Large intestine (tissue), 3 donors: ENCODE measurements around the gene PLA2G2D. TPM values are rescaled to one million over a fixed set of nuclear protein-coding genes. Genes with fewer than 3 reads are reported as not detected.

Experiments
- DNase-seq, 2 donors: peaks; one replicate each; pipeline versions ENCODE4 v3.0.0 to v3.0.0-alpha.2; 2013
- H3K27ac ChIP-seq: one replicate; pipeline ENCODE4 v1.5.1; 2013; ENCODE audit warnings: low read length
- H3K27me3 ChIP-seq: 2 replicates; pipeline ENCODE4 v1.6.1; 2013; ENCODE audit warnings: low read length; ENCODE audit not compliant: control insufficient read depth, insufficient read depth
- H3K36me3 ChIP-seq: 2 replicates; pipeline ENCODE4 v1.6.1; 2013; ENCODE audit warnings: low read length; ENCODE audit not compliant: control insufficient read depth, insufficient read depth
- H3K4me1 ChIP-seq: one replicate; pipeline ENCODE4 v1.6.1; 2013; ENCODE audit warnings: low read length; ENCODE audit not compliant: control insufficient read depth, insufficient read depth
- H3K4me3 ChIP-seq: one replicate; pipeline ENCODE4 v1.5.1; 2013; ENCODE audit warnings: low read length
- H3K9me3 ChIP-seq: one replicate; pipeline ENCODE4 v1.6.1; 2013; ENCODE audit warnings: mild to moderate bottlenecking, low read depth, low read length, moderate library complexity; ENCODE audit not compliant: control insufficient read depth
- WGBS: methylation state at CpG from one replicate; pipeline ENCODE4 v1.1.5; 2013; ENCODE audit warnings: low lambda C conversion rate; ENCODE audit not compliant: insufficient coverage; 5-methylcytosine and 5-hydroxymethylcytosine counted together
- polyA plus RNA-seq: library from polyadenylated mRNA; unstranded; fragments of 120-200 nt; gene quantifications from one replicate; pipeline ENCODE4 v1.2.1, GENCODE V29; 2013

PLA2G2D gene
- polyA plus RNA-seq, 1 donor = 0.18 TPM

DNA sequence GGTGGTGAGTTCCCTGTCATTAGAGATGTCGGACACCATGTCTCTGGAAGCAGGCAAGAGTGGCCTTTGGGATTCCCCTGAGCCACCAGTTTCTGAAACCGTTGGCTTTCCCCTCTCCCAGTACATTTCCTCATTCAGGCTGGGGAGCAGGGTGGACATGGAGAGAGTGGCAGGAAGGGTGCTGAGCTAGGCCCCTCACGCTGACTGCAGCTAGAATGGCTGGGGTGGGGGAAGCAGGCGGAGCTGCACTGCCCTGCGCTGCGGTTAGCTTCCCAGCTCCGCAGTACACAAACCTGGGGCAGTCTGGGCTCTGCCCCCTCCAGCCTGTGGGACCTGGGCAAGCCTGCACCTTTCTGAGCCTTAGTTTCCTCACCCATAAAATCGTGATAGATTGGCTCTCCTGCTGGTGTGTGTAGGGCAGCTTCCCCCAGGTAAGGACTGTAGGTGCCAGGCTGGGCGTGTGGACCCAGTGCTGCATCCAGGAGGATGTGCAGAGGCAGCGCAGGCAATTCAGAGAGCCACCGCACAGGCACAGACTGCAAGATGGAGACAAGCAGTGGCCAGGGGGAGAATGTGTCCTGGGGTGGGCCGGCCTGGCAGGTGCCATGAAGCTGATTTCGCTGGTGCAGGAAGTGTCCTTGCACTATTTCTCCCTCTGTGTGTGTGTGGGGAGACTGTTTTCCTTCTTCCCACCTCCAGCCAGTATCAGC, 22.8 kb upstream of the PLA2G2D start:
- Histone ChIP-seq H3K27me3 (no peaks in the 10 kb centered on the region), H3K9me3 (no peaks in the 10 kb centered on the region), H3K27ac (no peak overlapping the region), H3K4me1 (peaks cover 5% of the 10 kb centered on the region), H3K36me3 (no peaks in the 10 kb centered on the region), H3K4me3 (no peak overlapping the region)
- no CpG with 5 or more reads among the region's 13 CpGs for WGBS
- DNase-seq = no peak

DNA sequence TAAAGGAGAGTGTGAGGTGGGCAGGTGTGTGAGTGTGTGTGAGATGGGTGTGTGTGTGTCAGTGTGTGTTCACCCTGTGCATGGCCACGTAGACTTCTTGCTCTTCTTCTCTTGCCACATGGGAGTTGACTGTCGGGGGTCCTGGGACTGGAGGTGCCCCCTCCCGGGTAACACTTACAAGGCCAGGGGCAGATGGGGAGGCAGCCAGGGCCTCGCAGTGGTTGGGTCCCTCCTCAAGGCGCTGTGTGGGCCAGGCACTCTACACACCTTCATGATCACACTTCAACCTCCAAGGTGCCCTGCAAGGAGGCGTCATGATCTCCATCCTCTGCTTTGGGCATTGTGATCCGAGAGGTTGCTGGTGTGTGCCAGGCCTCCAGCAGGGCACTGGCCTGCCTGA, 22.1 kb upstream of the PLA2G2D start:
- Histone ChIP-seq H3K36me3 (no peaks in the 10 kb centered on the region), H3K27ac (no peak overlapping the region), H3K4me3 (no peak overlapping the region), H3K4me1 (peaks cover 5% of the 10 kb centered on the region), H3K27me3 (no peaks in the 10 kb centered on the region), H3K9me3 (no peaks in the 10 kb centered on the region)
- DNase-seq = no peak
- no CpG with 5 or more reads among the region's 7 CpGs for whole genome bisulfite sequencing

DNA sequence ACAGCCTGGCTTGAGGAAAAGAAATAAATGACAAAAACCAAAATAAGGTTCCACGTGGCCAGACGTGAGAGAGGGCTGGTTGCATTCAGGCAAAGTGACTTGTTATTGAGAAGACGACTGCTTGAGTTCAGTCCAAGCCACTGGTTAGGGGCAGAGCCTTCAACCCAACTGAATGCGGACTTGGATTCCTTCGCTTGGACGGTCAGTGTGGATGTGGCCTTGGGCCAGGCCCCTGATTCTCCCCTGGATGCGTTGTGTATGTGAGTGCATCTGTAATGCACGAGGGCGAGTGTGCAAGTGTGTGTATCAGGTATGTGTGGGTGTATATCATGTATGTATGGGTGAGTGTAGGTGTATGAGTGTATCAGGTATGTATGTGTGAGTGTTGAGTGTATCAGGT, 21.7 kb upstream of the PLA2G2D start:
- no peak overlapping the region for H3K4me3 ChIP-seq
- WGBS = no CpG with 5 or more reads among the region's 9 CpGs
- H3K27me3 ChIP-seq = no peaks in the 10 kb centered on the region
- H3K36me3 ChIP-seq = no peaks in the 10 kb centered on the region
- H3K4me1 ChIP-seq = peaks cover 5% of the 10 kb centered on the region
- no peaks in the 10 kb centered on the region for H3K9me3 ChIP-seq
- DNase-seq = no peak
- H3K27ac ChIP-seq = no peak overlapping the region

DNA sequence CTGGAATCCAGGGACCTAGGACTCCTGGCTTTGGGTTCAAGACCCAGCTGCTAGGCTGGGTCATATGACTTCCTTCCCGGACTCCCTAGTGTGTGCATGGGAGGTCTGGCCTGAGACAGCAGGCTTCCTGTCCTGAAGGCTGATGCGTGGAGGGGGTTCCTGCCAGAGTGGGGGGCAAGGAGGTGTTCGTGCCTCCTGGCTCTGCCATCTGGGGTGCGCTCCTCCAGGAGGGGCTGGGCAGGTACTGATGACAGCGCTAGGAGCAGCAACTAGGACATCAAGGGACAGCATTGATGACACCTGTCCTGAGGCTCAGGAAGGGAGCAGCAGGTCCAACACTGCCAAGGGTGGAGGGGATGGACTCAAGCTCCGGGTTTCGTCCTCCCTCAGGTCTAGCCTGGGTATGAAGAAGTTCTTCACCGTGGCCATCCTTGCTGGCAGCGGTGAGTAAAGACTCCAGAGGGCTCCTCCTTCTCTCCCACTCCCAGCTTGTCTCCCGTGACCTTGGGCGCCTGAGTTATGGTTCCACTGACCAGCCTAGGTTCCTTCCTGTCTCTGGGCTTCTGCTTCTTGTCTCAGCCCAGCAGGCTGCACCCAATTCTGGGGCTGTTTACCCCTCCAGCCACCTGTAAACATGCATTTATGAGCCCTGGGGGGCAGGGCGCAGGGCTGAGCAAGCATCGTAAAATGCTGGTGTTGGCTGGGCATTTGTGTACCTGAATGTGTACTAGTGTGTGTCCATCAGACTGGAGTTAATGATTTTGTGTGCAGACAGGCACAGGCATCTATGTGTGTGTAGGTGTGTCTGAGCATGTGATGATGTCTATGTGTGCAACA, 20.7 kb upstream of the PLA2G2D start:
- no peaks in the 10 kb centered on the region for H3K9me3 ChIP-seq
- no peak overlapping the region for H3K27ac ChIP-seq
- peaks cover 5% of the 10 kb centered on the region for H3K4me1 ChIP-seq
- H3K27me3 ChIP-seq = no peaks in the 10 kb centered on the region
- H3K36me3 ChIP-seq = no peaks in the 10 kb centered on the region
- WGBS = no CpG with 5 or more reads among the region's 13 CpGs
- H3K4me3 ChIP-seq = no peak overlapping the region
- DNase-seq = no peak

DNA sequence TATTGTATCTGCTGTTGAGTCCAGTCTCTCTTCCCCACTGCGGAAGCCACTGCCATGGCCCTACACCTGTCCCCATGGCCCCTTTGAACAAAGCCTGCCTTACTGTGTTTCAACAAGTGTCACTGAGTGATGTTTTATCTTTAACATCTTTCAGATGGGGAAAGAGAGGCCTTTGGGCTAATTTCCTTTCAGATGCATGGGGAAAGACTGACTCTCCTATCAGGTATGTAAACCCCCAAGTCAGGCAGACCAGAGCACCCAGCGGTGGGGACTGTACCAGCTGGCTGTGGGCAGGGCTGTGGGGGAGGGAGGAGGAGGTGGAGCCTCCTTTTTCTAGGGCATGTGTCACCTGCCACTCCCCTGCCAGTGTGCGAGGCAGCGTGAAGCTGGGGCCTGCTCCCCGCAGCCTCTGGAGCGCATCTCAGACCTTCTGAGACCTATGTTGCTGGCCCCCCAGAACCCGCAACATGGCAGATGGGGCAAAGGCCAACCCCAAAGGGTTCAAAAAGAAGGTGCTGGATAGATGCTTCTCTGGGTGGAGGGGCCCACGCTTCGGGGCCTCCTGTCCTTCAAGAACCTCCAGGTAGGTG, 19.7 kb upstream of the PLA2G2D start, which contains the start of gene PLA2G2F:
Gene PLA2G2F, plus strand, starts transcription at position 363 of the 590 bp plus-strand sequence. Its CDS starts 105 bp downstream, at position 468.
- H3K9me3 ChIP-seq = no peaks in the 10 kb centered on the region
- no peak within 1 kb of the TSS for H3K27ac ChIP-seq
- H3K27me3 ChIP-seq = no peaks in the 10 kb centered on the region
- H3K4me1 ChIP-seq = peaks cover under 1% of the 10 kb centered on the region
- 100% methylated on average over 1 of the region's 9 CpGs for WGBS
- no peaks in the 10 kb centered on the region for H3K36me3 ChIP-seq
- no peak within 1 kb of the TSS for H3K4me3 ChIP-seq
- DNase-seq = no peak

DNA sequence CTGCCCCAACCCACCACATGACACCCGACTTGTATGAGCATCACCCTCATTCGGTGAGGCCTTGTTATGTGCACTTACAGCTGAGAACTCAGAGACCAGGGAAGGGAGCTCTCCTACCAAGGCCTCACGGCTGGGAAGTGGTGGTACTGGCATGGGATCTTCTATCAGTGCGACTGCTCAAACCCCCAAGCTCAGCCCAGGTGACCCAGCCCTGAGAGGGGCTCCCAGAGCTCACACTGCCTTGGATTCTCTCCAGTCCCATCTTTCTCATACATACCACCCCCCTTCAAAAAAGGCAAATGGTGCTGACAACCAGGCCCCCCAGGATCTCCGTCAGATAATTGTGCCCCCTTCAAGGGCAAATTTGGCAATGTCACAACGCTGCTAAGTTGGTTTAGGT, 19.0 kb upstream of the PLA2G2D start:
- Histone ChIP-seq H3K9me3 (no peaks in the 10 kb centered on the region), H3K4me1 (no peaks in the 10 kb centered on the region), H3K27ac (no peak overlapping the region), H3K36me3 (no peaks in the 10 kb centered on the region), H3K4me3 (no peak overlapping the region), H3K27me3 (no peaks in the 10 kb centered on the region)
- WGBS = no CpG with 5 or more reads among the region's 6 CpGs
- no peak for DNase-seq

DNA sequence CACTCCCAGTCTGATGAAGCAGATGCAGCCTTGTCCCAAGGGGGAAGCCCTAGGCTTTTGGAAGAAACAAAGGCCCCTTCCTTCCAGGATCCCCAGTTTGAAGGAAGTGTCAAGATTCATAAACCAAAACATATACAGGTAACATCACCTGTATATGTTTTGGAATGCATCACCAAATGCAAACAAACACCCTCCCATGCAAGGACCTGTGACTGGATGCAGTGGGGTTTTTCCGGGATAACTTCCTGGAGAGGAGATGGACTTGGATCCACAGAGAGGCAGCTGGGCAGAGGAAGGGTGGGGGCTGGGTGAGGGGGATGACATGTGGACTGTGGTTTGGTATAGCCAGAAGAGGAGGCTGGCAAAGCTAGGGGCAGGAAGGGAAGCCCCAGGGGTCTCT, 18.3 kb upstream of the PLA2G2D start:
- Histone ChIP-seq H3K36me3 (no peaks in the 10 kb centered on the region), H3K27me3 (no peaks in the 10 kb centered on the region), H3K4me1 (no peaks in the 10 kb centered on the region), H3K9me3 (no peaks in the 10 kb centered on the region), H3K4me3 (no peak overlapping the region), H3K27ac (no peak overlapping the region)
- WGBS = no CpG with 5 or more reads among the region's 1 CpG
- peak in 1 of 2 donors; percentile 46 for DNase-seq

DNA sequence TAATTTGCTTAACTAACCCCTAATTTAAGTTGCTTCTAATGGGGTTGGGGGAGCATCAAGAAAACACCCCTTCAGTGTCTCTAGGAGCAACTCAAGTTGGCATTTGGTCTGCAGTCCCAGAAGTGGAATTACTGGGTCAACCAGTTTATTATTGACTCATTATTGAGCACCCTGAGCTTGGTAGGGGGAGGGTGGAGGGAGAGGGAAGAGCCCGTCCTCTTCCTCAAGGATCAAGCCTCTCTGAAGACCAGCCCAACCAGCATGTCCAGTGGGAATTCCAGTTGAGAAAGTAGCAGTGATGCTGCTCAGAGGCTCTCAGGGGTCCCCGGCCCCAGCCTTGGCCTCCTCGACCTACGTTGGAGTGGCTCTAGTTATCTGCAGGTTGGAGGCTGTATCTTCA, 17.7 kb upstream of the PLA2G2D start:
- H3K9me3 ChIP-seq = no peaks in the 10 kb centered on the region
- no peak overlapping the region for H3K4me3 ChIP-seq
- no peaks in the 10 kb centered on the region for H3K4me1 ChIP-seq
- no peaks in the 10 kb centered on the region for H3K36me3 ChIP-seq
- no peaks in the 10 kb centered on the region for H3K27me3 ChIP-seq
- WGBS = no CpG with 5 or more reads among the region's 4 CpGs
- no peak for DNase-seq
- no peak overlapping the region for H3K27ac ChIP-seq

DNA sequence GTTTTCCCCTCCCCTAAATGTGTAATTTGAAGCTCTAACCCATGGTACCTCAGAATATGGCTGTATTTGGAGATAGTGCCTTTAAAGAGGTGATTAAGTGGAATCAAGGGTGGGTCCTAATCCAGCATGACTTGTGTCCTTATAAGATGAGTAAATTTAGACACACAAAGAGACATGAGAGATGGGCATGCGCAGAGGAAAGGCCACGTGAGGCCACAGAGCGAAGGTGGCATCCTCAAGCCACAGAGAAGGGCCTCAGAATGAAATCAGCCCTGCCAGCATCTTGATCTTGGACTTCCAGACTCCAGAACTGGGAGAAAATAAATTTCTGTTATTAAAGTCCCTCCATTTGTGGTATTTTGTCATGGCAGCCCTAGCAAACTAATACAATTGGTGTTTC, 16.9 kb upstream of the PLA2G2D start:
- no peaks in the 10 kb centered on the region for H3K27me3 ChIP-seq
- no peaks in the 10 kb centered on the region for H3K36me3 ChIP-seq
- WGBS = no CpG with 5 or more reads among the region's 3 CpGs
- no peak overlapping the region for H3K27ac ChIP-seq
- DNase-seq = no peak
- no peaks in the 10 kb centered on the region for H3K9me3 ChIP-seq
- H3K4me3 ChIP-seq = no peak overlapping the region
- no peaks in the 10 kb centered on the region for H3K4me1 ChIP-seq

DNA sequence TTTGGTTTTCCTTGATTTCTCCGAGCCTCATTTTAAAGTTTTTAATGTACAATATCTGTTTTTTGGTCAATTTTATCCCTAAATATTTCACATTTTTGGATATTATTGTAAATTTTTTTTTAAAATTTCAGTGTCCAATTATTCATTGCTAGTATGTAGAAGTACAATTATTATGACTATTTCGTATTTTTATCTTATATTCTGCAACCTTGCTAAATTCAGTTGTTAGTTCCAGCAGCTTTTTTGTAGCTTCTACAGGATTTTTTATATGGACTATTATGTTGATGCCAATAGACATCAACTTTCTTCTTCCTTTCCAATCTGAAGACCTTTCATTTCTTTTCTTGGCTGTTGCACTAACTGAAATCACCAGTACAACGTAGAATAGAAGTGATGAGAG, 15.7 kb upstream of the PLA2G2D start:
- Histone ChIP-seq H3K27me3 (no peaks in the 10 kb centered on the region), H3K4me1 (no peaks in the 10 kb centered on the region), H3K4me3 (no peak overlapping the region), H3K36me3 (no peaks in the 10 kb centered on the region), H3K27ac (no peak overlapping the region), H3K9me3 (no peaks in the 10 kb centered on the region)
- no peak for DNase-seq
- WGBS = 100% methylated on average over 2 of the region's 3 CpGs
